NCI-H2107 (cell line): ENCODE data around the gene SLC17A5.
A peak's percentile ranks its signal among the peaks of the same experiment; 100 is the strongest.
"Not testable (repeated sequence)": the region's sequence is repeated elsewhere in the genome, so short reads cannot be mapped to it uniquely, and the experiment has no call there.

Source experiments
- DNase-seq: peaks from one replicate; lab custom pipeline; 2025; lab: John Stamatoyannopoulos, UW

SLC17A5 gene, protein sequence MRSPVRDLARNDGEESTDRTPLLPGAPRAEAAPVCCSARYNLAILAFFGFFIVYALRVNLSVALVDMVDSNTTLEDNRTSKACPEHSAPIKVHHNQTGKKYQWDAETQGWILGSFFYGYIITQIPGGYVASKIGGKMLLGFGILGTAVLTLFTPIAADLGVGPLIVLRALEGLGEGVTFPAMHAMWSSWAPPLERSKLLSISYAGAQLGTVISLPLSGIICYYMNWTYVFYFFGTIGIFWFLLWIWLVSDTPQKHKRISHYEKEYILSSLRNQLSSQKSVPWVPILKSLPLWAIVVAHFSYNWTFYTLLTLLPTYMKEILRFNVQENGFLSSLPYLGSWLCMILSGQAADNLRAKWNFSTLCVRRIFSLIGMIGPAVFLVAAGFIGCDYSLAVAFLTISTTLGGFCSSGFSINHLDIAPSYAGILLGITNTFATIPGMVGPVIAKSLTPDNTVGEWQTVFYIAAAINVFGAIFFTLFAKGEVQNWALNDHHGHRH

DNA sequence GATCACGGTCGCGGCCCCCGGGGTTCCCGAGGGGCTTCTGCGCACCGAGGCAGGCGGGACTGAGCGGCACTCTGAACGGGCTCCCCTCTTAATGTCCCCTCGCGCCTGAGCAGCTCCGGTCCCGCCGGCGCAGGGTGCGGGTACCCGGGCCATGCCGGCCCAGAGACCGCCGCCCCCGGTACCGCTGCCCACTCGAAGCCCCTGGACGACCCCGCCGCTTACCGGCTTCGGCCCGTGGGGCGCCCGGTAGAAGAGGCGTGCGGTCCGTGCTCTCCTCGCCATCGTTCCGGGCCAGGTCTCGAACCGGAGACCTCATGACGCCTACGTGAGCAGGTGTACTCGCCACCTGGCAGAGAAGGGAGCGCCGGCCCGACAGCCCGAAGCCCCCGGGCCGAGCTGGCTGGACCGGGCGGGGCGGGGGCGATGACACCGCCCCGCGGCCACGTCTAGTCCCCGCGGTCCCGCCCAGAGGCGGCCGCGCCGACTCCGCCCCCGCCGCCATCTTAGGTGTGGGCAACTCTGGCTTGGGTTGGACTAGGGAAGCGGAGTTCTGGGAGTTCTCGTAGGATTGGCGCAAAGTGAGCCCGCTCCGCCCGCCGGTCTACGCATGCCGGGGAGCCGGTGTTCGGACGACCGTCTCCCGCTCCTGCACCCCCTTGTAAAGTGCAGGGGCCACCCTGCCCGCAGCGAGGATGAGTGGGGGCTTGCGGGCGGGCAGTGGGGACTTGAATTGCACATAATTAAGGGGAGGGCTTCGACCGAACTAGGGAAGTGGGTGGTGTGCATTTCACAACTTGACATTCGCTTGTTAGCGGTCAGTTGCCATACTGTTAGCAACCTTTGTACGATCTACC lies at the start of gene SLC17A5:
Gene SLC17A5 (minus strand): TSS at position 422 of the 854 bp plus-strand sequence. CDS start 106 bp downstream, at position 316.
- peak; percentile 84 for DNase-seq

GRCh38 chr6:73703466-73703865 lies 49.7 kb upstream of the SLC17A5 start:
- no peak for DNase-seq

DNA sequence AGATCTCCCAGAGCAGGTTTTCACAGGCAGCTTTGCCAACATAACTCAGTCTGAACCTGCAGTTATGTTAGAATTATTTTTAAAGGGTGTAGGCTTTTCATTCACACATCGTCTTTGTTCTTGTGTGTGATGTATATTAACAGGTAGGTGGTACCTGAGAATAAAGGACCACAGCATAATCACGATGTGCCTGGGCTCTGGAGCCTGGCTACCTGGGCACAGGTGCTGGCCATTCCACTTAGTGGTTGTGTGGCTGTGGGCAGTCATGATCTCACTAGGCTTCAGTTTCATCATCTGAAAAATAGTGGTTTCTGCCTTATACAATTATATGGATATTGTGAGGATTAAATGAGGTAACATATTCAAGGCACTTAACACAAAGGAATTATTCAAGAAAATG lies 48.7 kb upstream of the SLC17A5 start:
- DNase-seq, result no peak

GRCh38 chr6:73699676-73700459 lies 46.1 kb upstream of the SLC17A5 start:
- DNase-seq, result no peak

- DNase-seq, result no peak
Measured at GRCh38 chr6:73696966-73697655, 43.3 kb upstream of the SLC17A5 start.

DNA sequence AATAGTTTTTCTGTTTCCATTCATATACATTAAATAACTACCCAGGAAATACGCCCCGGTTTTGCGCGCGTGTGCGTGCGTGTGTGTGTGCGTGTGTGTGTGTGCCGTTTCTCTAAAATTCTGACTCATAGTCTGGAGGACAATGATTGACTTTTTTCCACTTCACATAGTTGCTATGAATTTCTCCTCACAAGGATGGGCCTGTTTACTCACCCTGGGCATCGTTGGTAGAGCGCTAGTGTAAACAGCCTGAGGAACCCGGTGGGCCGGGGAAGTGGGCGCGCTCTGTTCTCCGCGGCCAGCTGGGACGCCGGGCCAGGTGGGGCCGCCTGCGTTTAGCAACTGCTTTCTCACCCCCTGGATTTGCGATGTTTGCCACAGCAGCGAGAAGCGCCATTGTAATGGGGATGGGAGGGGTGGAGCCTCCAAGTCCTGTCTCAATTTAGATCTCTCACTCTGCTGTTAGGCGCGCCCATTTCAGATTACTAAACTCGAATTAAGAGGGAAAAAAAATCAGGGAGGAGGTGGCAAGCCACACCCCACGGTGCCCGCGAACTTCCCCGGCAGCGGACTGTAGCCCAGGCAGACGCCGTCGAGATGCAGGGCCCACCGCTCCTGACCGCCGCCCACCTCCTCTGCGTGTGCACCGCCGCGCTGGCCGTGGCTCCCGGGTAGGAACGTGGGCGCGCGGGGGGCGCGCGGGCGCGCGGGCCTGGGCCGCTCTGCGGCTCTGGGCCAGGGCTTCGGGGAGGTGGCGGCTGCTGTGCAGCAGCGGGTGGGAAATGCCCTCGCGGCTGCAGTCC lies 42.0 kb upstream of the SLC17A5 start, which contains the start of gene CD109:
Gene CD109 (plus strand): TSS at position 585 of the 803 bp plus-strand sequence. CDS start 13 bp downstream, at position 598.
- no peak for DNase-seq

GRCh38 chr6:73694711-73695411 lies 41.1 kb upstream of the SLC17A5 start:
- DNase-seq, result no peak

DNA sequence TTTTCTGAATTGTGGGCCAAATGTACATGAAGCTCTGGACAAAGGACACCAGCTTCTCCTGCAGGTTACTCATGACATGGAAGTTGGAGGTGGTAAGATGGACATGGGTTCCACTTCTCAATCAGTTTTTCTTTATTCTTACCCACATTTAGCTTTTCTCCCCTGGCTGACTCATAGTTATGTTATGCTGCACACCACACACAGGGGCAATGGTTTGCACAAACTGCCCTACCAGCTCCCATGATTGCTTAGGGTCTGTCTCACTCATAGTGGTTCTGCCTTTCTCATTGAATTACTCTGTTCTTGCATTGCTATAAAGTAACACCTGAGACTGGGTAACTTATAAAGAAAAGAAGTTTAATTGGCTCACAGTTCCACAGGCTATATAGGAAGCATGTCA lies 37.7 kb upstream of the SLC17A5 start:
- DNase-seq, result no peak

GRCh38 chr6:73690056-73690455 lies 36.3 kb upstream of the SLC17A5 start:
- no peak for DNase-seq

GRCh38 chr6:73688351-73688750 lies 34.6 kb upstream of the SLC17A5 start:
- DNase-seq, result no peak

GRCh38 chr6:73683574-73683973 lies 29.8 kb upstream of the SLC17A5 start:
- not testable (repeated sequence) for DNase-seq

DNA sequence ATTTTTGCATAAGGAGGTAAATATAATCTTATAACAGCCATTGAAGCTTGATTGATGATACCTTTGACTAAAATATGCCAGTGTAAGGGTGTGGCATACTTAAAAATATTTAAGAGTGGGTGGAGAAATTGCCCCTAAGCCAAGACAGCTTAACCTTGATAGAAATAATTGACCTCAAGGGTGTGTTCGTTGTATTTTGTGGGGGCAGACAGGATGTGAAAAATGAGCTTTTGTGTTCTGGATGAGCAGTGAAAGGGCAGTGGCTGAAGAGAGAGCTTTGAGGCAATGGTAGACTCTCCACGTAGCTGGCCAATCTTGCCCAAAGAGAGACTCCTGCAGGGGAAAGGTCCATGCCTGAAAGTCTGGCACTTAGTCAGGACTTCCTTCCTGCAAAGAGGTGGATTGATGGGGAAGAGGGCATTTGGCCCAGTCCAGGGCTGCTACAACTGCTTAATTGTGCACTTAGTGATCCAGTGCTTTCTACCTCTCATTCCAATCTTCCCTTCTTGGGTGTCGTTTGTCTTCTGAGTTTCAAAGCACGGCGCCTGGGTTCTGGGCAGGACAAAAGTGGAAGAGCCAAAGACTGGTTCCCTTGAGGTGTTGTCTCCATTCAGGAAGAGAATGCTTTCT lies 26.6 kb upstream of the SLC17A5 start:
- DNase-seq, result no peak

- DNase-seq, result not testable (repeated sequence)
Measured at GRCh38 chr6:73679846-73680245, 26.1 kb upstream of the SLC17A5 start.

DNA sequence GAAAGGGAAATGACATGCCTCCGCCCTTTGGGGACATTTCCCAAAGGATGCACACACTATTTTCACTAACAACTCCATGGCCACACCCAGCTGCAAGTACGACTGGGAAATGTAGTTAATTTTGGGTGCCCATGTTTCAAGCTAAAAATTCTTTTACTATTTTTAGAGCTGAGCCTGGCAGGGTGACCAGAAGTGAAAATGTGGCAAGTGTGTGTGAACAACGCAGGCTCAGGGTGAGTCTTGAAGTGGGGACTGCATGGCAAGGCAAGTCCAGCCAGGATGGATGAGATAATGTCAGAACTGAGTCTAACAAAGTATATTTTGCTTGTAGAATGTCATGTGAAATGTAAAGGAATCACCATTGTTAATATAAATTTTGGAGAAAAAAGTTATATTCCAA lies 25.2 kb upstream of the SLC17A5 start:
- no peak for DNase-seq

GRCh38 chr6:73675466-73676098 lies 21.8 kb upstream of the SLC17A5 start:
- DNase-seq, result peak; percentile 7

GRCh38 chr6:73671911-73672685 lies 18.3 kb upstream of the SLC17A5 start:
- no peak for DNase-seq

DNA sequence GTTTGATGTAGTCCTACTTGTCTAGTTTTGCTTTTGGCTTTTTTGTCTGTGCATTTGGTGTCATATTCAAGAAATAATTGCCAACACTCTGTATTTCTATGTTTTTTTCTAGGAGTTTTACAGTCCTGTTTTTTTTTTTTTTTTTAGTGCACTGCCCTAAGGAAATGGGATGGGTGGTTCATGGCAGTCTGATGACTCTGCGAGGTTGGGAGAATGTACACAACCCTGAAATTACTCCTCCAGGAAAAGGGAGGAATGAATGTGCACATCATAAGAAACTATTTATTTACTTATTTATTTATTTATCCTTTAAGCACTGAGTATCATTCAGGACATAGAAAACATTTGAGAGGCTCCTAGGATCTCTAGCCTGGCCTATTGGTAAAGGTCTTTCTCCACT lies 15.2 kb upstream of the SLC17A5 start:
- no peak for DNase-seq

- no peak for DNase-seq
Measured at GRCh38 chr6:73667798-73668197, 14.0 kb upstream of the SLC17A5 start.
